H9 (cell line): ENCODE results near the gene COL23A1. TPM values are rescaled to one million over a fixed set of nuclear protein-coding genes. Genes with fewer than 3 reads are reported as not detected.

Experiments used
- DNase-seq: peaks from one replicate; pipeline ENCODE4 v3.0.0-alpha.2; 2017
- H2AFZ ChIP-seq: one replicate; pipeline ENCODE4 v1.6.1; 2013; ENCODE audit warnings: mild to moderate bottlenecking, low read length, control low read depth, moderate library complexity
- H2AK5ac ChIP-seq: 2 replicates; pipeline ENCODE4 v1.6.1; 2013; ENCODE audit warnings: low read length, control low read depth, mixed read lengths; ENCODE audit not compliant: insufficient read length
- H2BK120ac ChIP-seq: one replicate; pipeline ENCODE4 v1.6.1; 2013; ENCODE audit warnings: low read depth, mild to moderate bottlenecking, low read length, control low read depth, inconsistent platforms; ENCODE audit not compliant: poor library complexity, severe bottlenecking
- H2BK12ac ChIP-seq: 2 replicates; pipeline ENCODE4 v1.6.1; 2013; ENCODE audit warnings: low read length, control low read depth, mixed read lengths, low read depth; ENCODE audit not compliant: insufficient read length
- H2BK15ac ChIP-seq: 2 replicates; pipeline ENCODE4 v1.6.1; 2013; ENCODE audit warnings: low read depth, low read length, control low read depth
- H2BK20ac ChIP-seq: one replicate; pipeline ENCODE4 v1.6.1; 2013; ENCODE audit warnings: low read depth, mild to moderate bottlenecking, low read length, control low read depth, inconsistent platforms; ENCODE audit not compliant: poor library complexity, severe bottlenecking
- H2BK5ac ChIP-seq: 2 replicates; pipeline ENCODE4 v1.6.1; 2013; ENCODE audit warnings: low read length, control low read depth, mixed read lengths; ENCODE audit not compliant: insufficient read length
- H3K14ac ChIP-seq: 2 replicates; pipeline ENCODE4 v1.6.1; 2013; ENCODE audit warnings: low read length, control low read depth; ENCODE audit not compliant: insufficient read depth
- H3K18ac ChIP-seq: 2 replicates; pipeline ENCODE4 v1.6.1; 2013; ENCODE audit warnings: low read depth, mild to moderate bottlenecking, mixed read lengths, low read length, control low read depth; ENCODE audit not compliant: insufficient read length
- H3K23ac ChIP-seq: 2 replicates; pipeline ENCODE4 v1.6.1; 2013; ENCODE audit warnings: low read length, control low read depth, mixed read lengths, low read depth; ENCODE audit not compliant: insufficient read length
- H3K23me2 ChIP-seq: 2 replicates; pipeline ENCODE4 v1.6.1; 2013; ENCODE audit warnings: low read depth, mild to moderate bottlenecking, mixed read lengths, low read length, control low read depth; ENCODE audit not compliant: insufficient read length, poor library complexity, severe bottlenecking
- H3K27ac ChIP-seq: 2 replicates; pipeline ENCODE4 v1.5.1; 2013; ENCODE audit warnings: low read length, control low read depth, mixed read lengths, low read depth; ENCODE audit not compliant: insufficient read length
- H3K27me3 ChIP-seq: 2 replicates; pipeline ENCODE4 v1.6.1; 2013; ENCODE audit warnings: low read length, control low read depth, inconsistent platforms; ENCODE audit not compliant: insufficient read depth
- H3K4ac ChIP-seq: 2 replicates; pipeline ENCODE4 v1.6.1; 2013; ENCODE audit warnings: low read depth, mild to moderate bottlenecking, control low read depth, inconsistent platforms, low read length, moderate library complexity
- H3K4me1 ChIP-seq: 2 replicates; pipeline ENCODE4 v1.6.1; 2013; ENCODE audit warnings: low read length, control low read depth, inconsistent platforms; ENCODE audit not compliant: insufficient read depth
- H3K4me2 ChIP-seq: 2 replicates; pipeline ENCODE4 v1.6.1; 2013; ENCODE audit warnings: low read length, control low read depth, mixed read lengths; ENCODE audit not compliant: insufficient read length, insufficient read depth
- H3K56ac ChIP-seq: 2 replicates; pipeline ENCODE4 v1.6.1; 2013; ENCODE audit warnings: low read depth, mild to moderate bottlenecking, mixed read lengths, low read length, control low read depth; ENCODE audit not compliant: insufficient read length
- H3K79me1 ChIP-seq: 2 replicates; pipeline ENCODE4 v1.6.1; 2013; ENCODE audit warnings: low read depth, mild to moderate bottlenecking, moderate library complexity, low read length, control low read depth, inconsistent platforms; ENCODE audit not compliant: insufficient read depth, poor library complexity, severe bottlenecking
- H3K79me2 ChIP-seq: 2 replicates; pipeline ENCODE4 v1.6.1; 2013; ENCODE audit warnings: low read length, control low read depth, inconsistent platforms; ENCODE audit not compliant: insufficient read depth
- H3K9ac ChIP-seq: 2 replicates; pipeline ENCODE4 v1.6.1; 2013; ENCODE audit warnings: low read length, control low read depth, mixed read lengths; ENCODE audit not compliant: insufficient read length; ENCODE audit errors: extremely low read depth
- H3K9me3 ChIP-seq: one replicate; pipeline ENCODE4 v1.6.1; 2013; ENCODE audit warnings: low read depth, low read length, inconsistent platforms; ENCODE audit not compliant: control insufficient read depth
- H3T11ph ChIP-seq: one replicate; pipeline ENCODE4 v1.6.1; 2013; ENCODE audit warnings: mild to moderate bottlenecking, low read length, control low read depth, inconsistent platforms
- H4K20me1 ChIP-seq: one replicate; pipeline ENCODE4 v1.6.1; 2013; ENCODE audit not compliant: control insufficient read depth, insufficient read length, insufficient read depth
- H4K5ac ChIP-seq: 2 replicates; pipeline ENCODE4 v1.6.1; 2013; ENCODE audit warnings: low read depth, mild to moderate bottlenecking, mixed read lengths, low read length, control low read depth; ENCODE audit not compliant: insufficient read length
- H4K8ac ChIP-seq: replicated peaks from 2 replicates; pipeline ENCODE4 v1.6.1; 2013; ENCODE audit warnings: low read length, control low read depth, mixed read lengths, low read depth; ENCODE audit not compliant: insufficient read length
- H4K91ac ChIP-seq: 2 replicates; pipeline ENCODE4 v1.6.1; 2013; ENCODE audit warnings: low read depth, mild to moderate bottlenecking, moderate library complexity, mixed read lengths, low read length, control low read depth; ENCODE audit not compliant: insufficient read length
- H3K27ac Mint-ChIP-seq, 3 experiments: 2 replicates in 2 of 3; 3 replicates in 1 of 3; pipeline ENCODE4 v1.8.0; 2020 to 2021; ENCODE audit warnings: mixed read lengths in 3 of 3, mild to moderate bottlenecking in 1 of 3, moderate library complexity in 1 of 3
- H3K27me3 Mint-ChIP-seq: 2 replicates; pipeline ENCODE4 v1.8.0; 2021; ENCODE audit warnings: low read depth, mild to moderate bottlenecking, moderate library complexity, mixed read lengths
- H3K36me3 Mint-ChIP-seq, 3 experiments: 2 replicates in 2 of 3; 3 replicates in 1 of 3; pipeline ENCODE4 v1.8.0; 2020 to 2021; ENCODE audit warnings: low read depth in 3 of 3, mixed read lengths in 3 of 3; ENCODE audit not compliant: insufficient read depth in 1 of 3
- H3K4me1 Mint-ChIP-seq, 2 experiments: 2 replicates each; pipeline ENCODE4 v1.8.0; 2020; ENCODE audit warnings: mixed read lengths in 2 of 2
- H3K4me3 Mint-ChIP-seq, 2 experiments: 2 replicates in 1 of 2; 3 replicates in 1 of 2; pipeline ENCODE4 v1.8.0; 2020 to 2021; ENCODE audit warnings: mild to moderate bottlenecking in 2 of 2, mixed read lengths in 2 of 2, moderate library complexity in 1 of 2
- H3K9me3 Mint-ChIP-seq, 2 experiments: 2 replicates in 1 of 2; 3 replicates in 1 of 2; pipeline ENCODE4 v1.8.0; 2020; ENCODE audit warnings: mild to moderate bottlenecking in 2 of 2, mixed read lengths in 2 of 2, moderate library complexity in 1 of 2
- WGBS: extraction: QIAGEN DNeasy Blood & Tissue Kit; methylation state at CpG from one replicate; pipeline ENCODE4 v1.1.7; 2013; ENCODE audit warnings: missing lambda C conversion rate, low lambda C conversion rate, mixed read lengths; ENCODE audit not compliant: insufficient read length; ENCODE audit errors: extremely low coverage; 5-methylcytosine and 5-hydroxymethylcytosine counted together
- total RNA-seq: library from RNA; stranded (reverse); gene quantifications from 2 replicates; pipeline ENCODE4 v1.2.1, GENCODE V29; 2021
- TF ChIP-seq, protein P1 (sequence below): fragments of 200-600 bp; sonication (generic); conservative IDR thresholded peaks from 3 replicates; pipeline ENCODE4 v1.8.0; 2021; ENCODE audit warnings: antibody characterized with exemption, mild to moderate bottlenecking

Gene COL23A1
- total RNA-seq, 1 experiment from 2014 or later, result 2.6 TPM

DNA sequence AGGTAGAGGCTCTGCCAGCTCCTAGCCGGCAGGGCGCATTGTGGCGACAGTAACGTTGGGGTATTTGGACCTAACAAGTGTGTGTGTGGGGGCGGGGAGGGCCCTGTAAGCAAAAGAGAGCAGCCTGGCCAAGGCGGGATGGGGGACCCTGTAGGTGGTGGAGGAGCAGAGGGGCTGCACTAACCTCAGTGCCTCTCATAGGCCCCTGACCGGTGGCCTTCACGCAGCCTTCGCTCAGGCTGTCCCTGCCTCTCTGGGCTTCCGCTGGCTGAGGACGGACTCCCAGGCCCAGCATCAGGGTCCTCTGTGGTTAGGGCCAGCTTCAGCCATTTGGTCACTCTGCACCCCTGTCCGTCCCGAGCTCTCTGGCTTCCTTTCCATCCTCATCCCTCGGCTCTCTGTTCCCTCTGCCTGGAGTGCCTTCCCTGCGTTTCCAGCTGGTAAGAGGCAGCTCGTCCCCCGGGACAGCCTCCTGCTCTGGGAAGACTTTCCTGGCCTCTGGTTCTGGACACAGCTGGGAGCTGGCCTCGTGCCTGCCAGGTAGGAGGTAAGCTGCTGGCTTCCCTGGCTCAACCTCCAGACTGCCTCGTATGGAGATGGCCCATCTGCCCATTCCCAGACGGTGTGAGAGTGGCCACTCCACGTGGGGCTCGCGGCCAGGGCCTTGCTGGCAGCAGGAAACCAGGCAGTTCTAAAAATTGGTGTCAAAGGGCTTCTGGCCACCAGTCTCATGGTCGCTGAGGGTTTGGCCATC lies 318.3 kb downstream of the COL23A1 start:
- H3K4me2 ChIP-seq, result no peak overlapping the region
- H3K4me1 ChIP-seq, result no peaks in the 10 kb centered on the region
- H2AK5ac ChIP-seq, result no peak overlapping the region
- no peak overlapping the region for H3K9ac ChIP-seq
- no peak overlapping the region; the same call in 1 of the 2 replicates for H3K14ac ChIP-seq
- no peak overlapping the region for H2BK120ac ChIP-seq
- no peak overlapping the region for H3K4me3 Mint-ChIP-seq
- no peak overlapping the region for H3K4ac ChIP-seq
- no peaks in the 10 kb centered on the region for H3K4me1 Mint-ChIP-seq
- H4K91ac ChIP-seq, result no peak overlapping the region
- H2AFZ ChIP-seq, result no peak overlapping the region
- H2BK5ac ChIP-seq, result no peak overlapping the region
- no peaks in the 10 kb centered on the region; a peak in 1 of 7 replicates for H3K36me3 Mint-ChIP-seq
- H2BK12ac ChIP-seq, result no peak overlapping the region
- no peak overlapping the region for H3T11ph ChIP-seq
- no peak overlapping the region for H3K27ac ChIP-seq
- no peaks in the 10 kb centered on the region for H3K79me2 ChIP-seq
- H3K27me3 ChIP-seq, result no peaks in the 10 kb centered on the region
- no peak overlapping the region for H4K5ac ChIP-seq
- TF ChIP-seq, protein P1, sequence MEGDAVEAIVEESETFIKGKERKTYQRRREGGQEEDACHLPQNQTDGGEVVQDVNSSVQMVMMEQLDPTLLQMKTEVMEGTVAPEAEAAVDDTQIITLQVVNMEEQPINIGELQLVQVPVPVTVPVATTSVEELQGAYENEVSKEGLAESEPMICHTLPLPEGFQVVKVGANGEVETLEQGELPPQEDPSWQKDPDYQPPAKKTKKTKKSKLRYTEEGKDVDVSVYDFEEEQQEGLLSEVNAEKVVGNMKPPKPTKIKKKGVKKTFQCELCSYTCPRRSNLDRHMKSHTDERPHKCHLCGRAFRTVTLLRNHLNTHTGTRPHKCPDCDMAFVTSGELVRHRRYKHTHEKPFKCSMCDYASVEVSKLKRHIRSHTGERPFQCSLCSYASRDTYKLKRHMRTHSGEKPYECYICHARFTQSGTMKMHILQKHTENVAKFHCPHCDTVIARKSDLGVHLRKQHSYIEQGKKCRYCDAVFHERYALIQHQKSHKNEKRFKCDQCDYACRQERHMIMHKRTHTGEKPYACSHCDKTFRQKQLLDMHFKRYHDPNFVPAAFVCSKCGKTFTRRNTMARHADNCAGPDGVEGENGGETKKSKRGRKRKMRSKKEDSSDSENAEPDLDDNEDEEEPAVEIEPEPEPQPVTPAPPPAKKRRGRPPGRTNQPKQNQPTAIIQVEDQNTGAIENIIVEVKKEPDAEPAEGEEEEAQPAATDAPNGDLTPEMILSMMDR, result no peak
- no peak overlapping the region for H3K23ac ChIP-seq
- no peaks in the 10 kb centered on the region for H4K20me1 ChIP-seq
- peaks cover 9% of the 10 kb centered on the region for H3K27me3 Mint-ChIP-seq
- H3K9me3 Mint-ChIP-seq, result peaks cover 0 to 5% of the 10 kb centered on the region in 2 experiments; a peak in 1 of 5 replicates
- H3K23me2 ChIP-seq, result no peaks in the 10 kb centered on the region
- no peak overlapping the region; a peak in 1 of 7 replicates for H3K27ac Mint-ChIP-seq
- no peak overlapping the region for H4K8ac ChIP-seq
- H2BK15ac ChIP-seq, result no peak overlapping the region
- H3K18ac ChIP-seq, result no peak overlapping the region
- no CpG with 5 or more reads among the region's 24 CpGs for WGBS
- H3K56ac ChIP-seq, result no peak overlapping the region
- no peaks in the 10 kb centered on the region for H3K9me3 ChIP-seq
- H2BK20ac ChIP-seq, result no peak overlapping the region
- H3K79me1 ChIP-seq, result no peaks in the 10 kb centered on the region
- no peak for DNase-seq
